Hepatocyte (in vitro differentiated cells): ENCODE measurements around the gene KIF25.

Experiments used
- CTCF ChIP-seq: fragments of 200-600 bp; sonication (generic); IDR thresholded peaks from 2 replicates; pipeline ENCODE4 v1.5.1; 2016; ENCODE audit warnings: antibody characterized with exemption, mild to moderate bottlenecking; ENCODE audit not compliant: poor library complexity
- EZH2 ChIP-seq: fragments of 200-600 bp; sonication (generic); IDR thresholded peaks from 2 replicates; pipeline ENCODE4 v1.6.1; 2016; ENCODE audit warnings: antibody characterized with exemption, mild to moderate bottlenecking, borderline replicate concordance

- TF ChIP-seq CTCF: no peak
- no peak for TF ChIP-seq EZH2
Observed at GRCh38 chr6:168022488-168023321, 25.2 kb downstream of the KIF25 start.
